ENCODE results near the gene PDE4D.

DNA sequence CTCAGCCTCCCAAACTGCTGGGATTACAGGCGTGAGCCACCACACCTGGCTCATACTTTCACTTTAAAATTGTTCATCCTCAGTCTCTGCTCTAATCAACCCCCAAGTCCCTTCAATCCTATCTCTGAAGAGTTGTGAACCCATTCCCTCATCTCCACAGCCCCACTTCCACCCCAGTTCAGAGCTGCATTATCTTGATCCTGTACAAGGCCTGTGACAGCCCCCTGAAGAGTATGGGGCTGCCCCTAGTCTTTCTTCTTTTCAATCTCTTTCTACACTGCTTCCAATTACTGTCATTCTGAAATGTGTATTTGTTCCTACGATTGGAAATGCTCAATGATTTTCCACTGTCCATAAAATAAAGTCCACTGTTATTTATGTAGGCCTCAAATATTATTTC, 722.4 kb downstream of the PDE4D start:
- no peak for TF ChIP-seq CTCF (optimal IDR thresholded peaks at IDR 0.05 in 1 of 3, IDR thresholded peaks at IDR 0.05 in 1 of 3, conservative IDR thresholded peaks at IDR 0.05 in 1 of 3; ENCODE audit: extremely low read depth in 1 of 3, insufficient read depth in 2 of 3, low read length in 3 of 3)
- no peak for TF ChIP-seq EZH2 (IDR thresholded peaks at IDR 0.05; ENCODE audit: low read length)
